HG03097 (cell line): ENCODE data around the gene STXBP5.

ENCODE experiments used
- ATAC-seq: cut with Tn5 transposase; IDR thresholded peaks from one replicate; pipeline ENCODE4 v1.9.1; 2021; ENCODE audit not compliant: unreplicated experiment, low FRiP score

The STXBP5 gene

GRCh38 chr6:147207837-147208754 is 3.9 kb downstream of the STXBP5 start:
- no peak for ATAC-seq

- ATAC-seq: no peak
Measured at GRCh38 chr6:147209762-147210449, 5.7 kb downstream of the STXBP5 start.

- ATAC-seq: no peak
Measured at GRCh38 chr6:147211349-147211748, 7.1 kb downstream of the STXBP5 start.

GRCh38 chr6:147211831-147212230 is 7.6 kb downstream of the STXBP5 start:
- no peak for ATAC-seq

GRCh38 chr6:147212622-147213021 is 8.4 kb downstream of the STXBP5 start:
- no peak for ATAC-seq

GRCh38 chr6:147213772-147214171 is 9.6 kb downstream of the STXBP5 start:
- ATAC-seq: no peak

GRCh38 chr6:147214248-147215227 is 10.3 kb downstream of the STXBP5 start:
- ATAC-seq: no peak

- no peak for ATAC-seq
Measured at GRCh38 chr6:147216915-147217314, 12.7 kb downstream of the STXBP5 start.

- ATAC-seq: no peak
Measured at GRCh38 chr6:147217840-147218404, 13.7 kb downstream of the STXBP5 start.

GRCh38 chr6:147218797-147219196 is 14.6 kb downstream of the STXBP5 start:
- no peak for ATAC-seq

- no peak for ATAC-seq
Measured at GRCh38 chr6:147219463-147219862, 15.2 kb downstream of the STXBP5 start.

GRCh38 chr6:147220345-147220744 is 16.1 kb downstream of the STXBP5 start:
- no peak for ATAC-seq

GRCh38 chr6:147221739-147222138 is 17.5 kb downstream of the STXBP5 start:
- no peak for ATAC-seq

GRCh38 chr6:147222160-147222838 is 18.1 kb downstream of the STXBP5 start:
- ATAC-seq: no peak

- no peak for ATAC-seq
Measured at GRCh38 chr6:147223736-147224135, 19.5 kb downstream of the STXBP5 start.

GRCh38 chr6:147226163-147226724 is 22.0 kb downstream of the STXBP5 start:
- ATAC-seq: no peak

GRCh38 chr6:147226877-147227276 is 22.7 kb downstream of the STXBP5 start:
- no peak for ATAC-seq

- no peak for ATAC-seq
Measured at GRCh38 chr6:147227770-147228320, 23.6 kb downstream of the STXBP5 start.

- no peak for ATAC-seq
Measured at GRCh38 chr6:147231589-147231988, 27.4 kb downstream of the STXBP5 start.
